Measurements from ENCODE around the gene ZNF776.
"Not testable (repeated sequence)": the region's sequence is repeated elsewhere in the genome, so short reads cannot be mapped to it uniquely, and the experiment has no call there.

The ZNF776 gene

GRCh38 chr19:57778336-57778735 is 31.7 kb downstream of the ZNF776 start:
- no peak for DNase-seq (ENCODE audit: low read depth)

- no peak for DNase-seq (ENCODE audit: low read depth)
Measured at GRCh38 chr19:57779220-57779845, 32.7 kb downstream of the ZNF776 start.

GRCh38 chr19:57786286-57786685 is 39.7 kb downstream of the ZNF776 start:
- no peak for DNase-seq (ENCODE audit: low read depth)

GRCh38 chr19:57786906-57787305 is 40.3 kb downstream of the ZNF776 start:
- no peak for DNase-seq (ENCODE audit: low read depth)

- DNase-seq (ENCODE audit: low read depth), result no peak
Measured at GRCh38 chr19:57788114-57788692, 41.6 kb downstream of the ZNF776 start.

- no peak for DNase-seq (ENCODE audit: low read depth)
Measured at GRCh38 chr19:57789288-57789687, 42.7 kb downstream of the ZNF776 start.

- DNase-seq (ENCODE audit: low read depth), result not testable (repeated sequence)
Measured at GRCh38 chr19:57796580-57796979, 50.0 kb downstream of the ZNF776 start.

GRCh38 chr19:57800696-57801095 is 54.1 kb downstream of the ZNF776 start:
- DNase-seq (ENCODE audit: low read depth), result no peak

- DNase-seq (ENCODE audit: low read depth), result no peak
Measured at GRCh38 chr19:57802269-57802668, 55.7 kb downstream of the ZNF776 start.

GRCh38 chr19:57803265-57803593 is 56.6 kb downstream of the ZNF776 start:
- DNase-seq (ENCODE audit: low read depth), result no peak

- no peak for DNase-seq (ENCODE audit: low read depth)
Measured at GRCh38 chr19:57803594-57804325, 57.1 kb downstream of the ZNF776 start.

GRCh38 chr19:57807541-57807940 is 60.9 kb downstream of the ZNF776 start:
- no peak for DNase-seq (ENCODE audit: low read depth)

Data from activated T-helper 9 cell treated with anti-CD3 and anti-CD28 coated beads, Interleukin-2, amount 50 U/mL, for 16 hours (primary cell).